ENCODE data around the gene ZNF57.

The ZNF57 gene

GRCh38 chr19:2912306-2912705 lies 11.6 kb downstream of the ZNF57 start:
- Histone ChIP-seq H3K27me3 (ENCODE audit: low read length) (peaks cover 2% of the 10 kb centered on the region; the same call in 1 of the 2 replicates), H3K9me2 (replicated peaks; ENCODE audit: insufficient read depth, low read length) (no peaks in the 10 kb centered on the region), H3K36me3 (ENCODE audit: low read length) (no peaks in the 10 kb centered on the region), H3K79me2 (ENCODE audit: insufficient read depth, low read length) (no peaks in the 10 kb centered on the region), H3K27ac (ENCODE audit: low read depth, low read length) (no peak overlapping the region), H3K4me2 (ENCODE audit: low read depth, low read length, poor library complexity, severe bottlenecking) (no peak overlapping the region), H2AFZ (ENCODE audit: low read depth, low read length, severe bottlenecking) (no peak overlapping the region), H4K20me1 (ENCODE audit: low read depth, low read length) (no peaks in the 10 kb centered on the region), H3K9me3 (ENCODE audit: insufficient read depth, low read length) (peaks cover 6% of the 10 kb centered on the region; the same call in 1 of the 2 replicates), H3K9ac (ENCODE audit: low read length) (no peak overlapping the region), H3F3A (ENCODE audit: insufficient read depth) (no peaks in the 10 kb centered on the region), H3K4me3 (ENCODE audit: insufficient read depth, low read length, poor library complexity, severe bottlenecking) (no peak overlapping the region)
- TF ChIP-seq, protein P1, sequence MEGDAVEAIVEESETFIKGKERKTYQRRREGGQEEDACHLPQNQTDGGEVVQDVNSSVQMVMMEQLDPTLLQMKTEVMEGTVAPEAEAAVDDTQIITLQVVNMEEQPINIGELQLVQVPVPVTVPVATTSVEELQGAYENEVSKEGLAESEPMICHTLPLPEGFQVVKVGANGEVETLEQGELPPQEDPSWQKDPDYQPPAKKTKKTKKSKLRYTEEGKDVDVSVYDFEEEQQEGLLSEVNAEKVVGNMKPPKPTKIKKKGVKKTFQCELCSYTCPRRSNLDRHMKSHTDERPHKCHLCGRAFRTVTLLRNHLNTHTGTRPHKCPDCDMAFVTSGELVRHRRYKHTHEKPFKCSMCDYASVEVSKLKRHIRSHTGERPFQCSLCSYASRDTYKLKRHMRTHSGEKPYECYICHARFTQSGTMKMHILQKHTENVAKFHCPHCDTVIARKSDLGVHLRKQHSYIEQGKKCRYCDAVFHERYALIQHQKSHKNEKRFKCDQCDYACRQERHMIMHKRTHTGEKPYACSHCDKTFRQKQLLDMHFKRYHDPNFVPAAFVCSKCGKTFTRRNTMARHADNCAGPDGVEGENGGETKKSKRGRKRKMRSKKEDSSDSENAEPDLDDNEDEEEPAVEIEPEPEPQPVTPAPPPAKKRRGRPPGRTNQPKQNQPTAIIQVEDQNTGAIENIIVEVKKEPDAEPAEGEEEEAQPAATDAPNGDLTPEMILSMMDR (IDR thresholded peaks at IDR 0.05; ENCODE audit: insufficient read depth, low read length, poor library complexity, severe bottlenecking), result no peak
- no peak for TF ChIP-seq EZH2phosphoT487 (conservative IDR thresholded peaks at IDR 0.05; ENCODE audit: low read length)

DNA sequence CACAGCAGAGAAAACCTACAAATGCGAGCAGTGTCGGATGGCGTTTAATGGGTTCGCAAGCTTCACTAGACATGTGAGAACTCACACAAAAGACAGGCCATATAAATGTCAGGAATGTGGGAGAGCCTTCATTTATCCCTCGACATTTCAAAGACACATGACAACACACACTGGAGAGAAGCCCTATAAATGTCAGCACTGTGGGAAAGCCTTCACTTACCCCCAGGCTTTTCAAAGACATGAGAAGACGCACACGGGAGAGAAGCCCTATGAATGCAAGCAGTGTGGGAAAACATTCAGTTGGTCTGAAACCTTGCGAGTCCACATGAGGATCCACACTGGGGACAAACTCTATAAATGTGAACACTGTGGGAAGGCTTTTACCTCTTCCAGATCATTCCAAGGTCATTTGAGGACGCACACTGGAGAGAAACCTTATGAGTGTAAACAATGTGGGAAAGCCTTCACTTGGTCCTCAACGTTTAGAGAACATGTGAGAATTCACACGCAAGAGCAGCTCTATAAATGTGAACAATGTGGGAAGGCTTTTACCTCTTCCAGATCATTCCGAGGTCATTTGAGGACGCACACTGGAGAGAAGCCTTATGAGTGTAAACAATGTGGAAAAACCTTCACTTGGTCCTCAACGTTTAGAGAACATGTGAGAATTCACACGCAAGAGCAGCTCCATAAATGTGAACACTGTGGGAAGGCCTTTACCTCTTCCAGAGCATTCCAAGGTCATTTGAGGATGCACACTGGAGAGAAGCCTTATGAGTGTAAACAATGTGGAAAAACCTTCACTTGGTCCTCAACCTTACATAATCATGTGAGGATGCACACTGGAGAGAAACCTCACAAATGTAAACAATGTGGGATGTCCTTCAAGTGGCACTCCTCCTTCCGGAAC lies 16.8 kb downstream of the ZNF57 start:
- Histone ChIP-seq H3K36me3 (ENCODE audit: low read length) (no peaks in the 10 kb centered on the region), H3K9ac (ENCODE audit: low read length) (no peak overlapping the region), H2AFZ (ENCODE audit: low read depth, low read length, severe bottlenecking) (no peak overlapping the region), H4K20me1 (ENCODE audit: low read depth, low read length) (no peaks in the 10 kb centered on the region), H3K9me3 (ENCODE audit: insufficient read depth, low read length) (peaks cover 14% of the 10 kb centered on the region; the same call in 1 of the 2 replicates), H3K79me2 (ENCODE audit: insufficient read depth, low read length) (no peaks in the 10 kb centered on the region), H3K27ac (ENCODE audit: low read depth, low read length) (no peak overlapping the region), H3K4me2 (ENCODE audit: low read depth, low read length, poor library complexity, severe bottlenecking) (no peak overlapping the region), H3K4me3 (ENCODE audit: insufficient read depth, low read length, poor library complexity, severe bottlenecking) (no peak overlapping the region), H3K9me2 (replicated peaks; ENCODE audit: insufficient read depth, low read length) (no peaks in the 10 kb centered on the region), H3K27me3 (ENCODE audit: low read length) (peaks cover 2% of the 10 kb centered on the region; the same call in 1 of the 2 replicates), H3F3A (ENCODE audit: insufficient read depth) (no peaks in the 10 kb centered on the region)
- no peak for TF ChIP-seq EZH2phosphoT487 (conservative IDR thresholded peaks at IDR 0.05; ENCODE audit: low read length)
- TF ChIP-seq, protein P1 (IDR thresholded peaks at IDR 0.05; ENCODE audit: insufficient read depth, low read length, poor library complexity, severe bottlenecking), result no peak

DNA sequence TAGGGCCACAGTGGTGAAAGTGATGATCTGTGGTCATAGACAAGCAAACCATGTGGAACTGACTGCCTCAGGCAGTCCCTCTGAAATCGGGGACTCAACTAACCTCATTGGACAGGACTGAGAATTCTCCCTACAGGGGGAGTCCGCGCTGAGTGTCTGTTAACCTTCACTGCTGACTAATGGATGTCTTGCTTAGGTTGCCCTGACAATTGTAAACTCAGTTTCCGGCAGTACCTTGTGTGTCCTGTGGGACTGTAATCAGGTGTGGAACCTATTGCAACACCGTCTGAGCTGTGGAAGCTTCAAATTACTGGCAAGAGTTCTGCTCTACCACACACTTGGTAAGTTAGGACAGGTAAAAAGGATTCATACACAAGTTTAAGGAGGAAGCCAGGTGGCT lies 22.3 kb downstream of the ZNF57 start:
- Histone ChIP-seq H3K4me3 (ENCODE audit: insufficient read depth, low read length, poor library complexity, severe bottlenecking) (no peak overlapping the region), H3K79me2 (ENCODE audit: insufficient read depth, low read length) (no peaks in the 10 kb centered on the region), H3K27ac (ENCODE audit: low read depth, low read length) (no peak overlapping the region), H2AFZ (ENCODE audit: low read depth, low read length, severe bottlenecking) (no peak overlapping the region), H3K27me3 (ENCODE audit: low read length) (no peaks in the 10 kb centered on the region), H4K20me1 (ENCODE audit: low read depth, low read length) (no peaks in the 10 kb centered on the region), H3K9me3 (ENCODE audit: insufficient read depth, low read length) (0 out of 2 replicates have a peak, but pooled peaks cover under 1% of the 10 kb centered on the region), H3F3A (ENCODE audit: insufficient read depth) (no peaks in the 10 kb centered on the region), H3K36me3 (ENCODE audit: low read length) (no peaks in the 10 kb centered on the region), H3K9me2 (replicated peaks; ENCODE audit: insufficient read depth, low read length) (no peaks in the 10 kb centered on the region), H3K4me2 (ENCODE audit: low read depth, low read length, poor library complexity, severe bottlenecking) (no peak overlapping the region), H3K9ac (ENCODE audit: low read length) (no peak overlapping the region)
- TF ChIP-seq EZH2phosphoT487 (conservative IDR thresholded peaks at IDR 0.05; ENCODE audit: low read length), result no peak
- TF ChIP-seq, protein P1 (IDR thresholded peaks at IDR 0.05; ENCODE audit: insufficient read depth, low read length, poor library complexity, severe bottlenecking), result no peak

Measured in SU-DHL-6 (cell line).